Fibroblast of skin of back (primary cell): ENCODE results near the gene SCGB2B2. TPM values are rescaled to one million over a fixed set of nuclear protein-coding genes. Genes with fewer than 3 reads are reported as not detected.
A peak's percentile ranks its signal among the peaks of the same experiment; 100 is the strongest.
"Not testable (repeated sequence)": the region's sequence is repeated elsewhere in the genome, so short reads cannot be mapped to it uniquely, and the experiment has no call there.

Experiments
- DNase-seq: peaks from one replicate; pipeline ENCODE4 v3.0.0-alpha.2; 2013
- polyA plus RNA-seq, 2 experiments: library from polyadenylated mRNA; unstranded; fragments of 120-200 nt; gene quantifications; one replicate each; pipeline ENCODE4 v1.2.1, GENCODE V29; 2013; ENCODE audit not compliant: insufficient read length in 2 of 2

Gene SCGB2B2, protein sequence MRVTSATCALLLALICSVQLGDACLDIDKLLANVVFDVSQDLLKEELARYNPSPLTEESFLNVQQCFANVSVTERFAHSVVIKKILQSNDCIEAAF
- 0.17 TPM for polyA plus RNA-seq (2013, experiment 1 of 2; ENCODE audit: insufficient read length)
- 0.06 TPM for polyA plus RNA-seq (2013, experiment 2 of 2; ENCODE audit: insufficient read length)

DNA sequence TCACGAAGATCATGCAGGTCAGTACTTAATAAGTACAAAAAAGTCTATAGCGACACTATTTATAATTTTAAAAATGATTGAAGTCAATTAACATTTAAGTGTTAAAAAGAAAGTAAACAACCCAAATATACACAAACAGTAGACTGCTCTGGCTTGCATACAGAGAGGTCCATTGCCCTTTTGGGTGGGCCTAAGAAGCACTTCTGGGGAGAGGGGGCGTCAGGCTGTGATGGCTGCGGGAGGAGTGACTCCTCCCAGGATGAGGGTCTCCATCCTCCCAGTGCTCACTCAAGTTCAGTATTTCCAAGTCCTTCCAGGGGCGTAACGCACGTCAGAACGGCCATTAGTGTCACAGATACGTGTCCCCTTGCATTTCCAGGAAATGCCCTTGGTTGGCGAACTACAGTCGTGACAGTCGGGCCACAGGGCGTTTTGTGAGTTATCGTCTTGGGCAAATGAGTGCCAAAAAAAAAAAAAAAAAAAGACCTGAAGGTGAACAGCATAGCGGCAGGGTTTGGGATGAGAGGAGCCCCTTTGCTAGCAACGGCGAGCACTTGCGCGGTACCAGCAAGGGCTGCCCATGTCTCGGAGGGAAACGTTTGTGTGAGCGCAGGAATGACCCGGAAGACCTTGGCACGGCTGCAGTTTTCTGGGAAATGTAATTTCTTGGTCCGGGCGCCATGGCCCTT, at the start of gene SCGB2B2:
TSS of gene SCGB2B2 (minus strand) at position 463 of the 689 bp plus-strand sequence. CDS start 82,596 bp downstream, outside the sequence.
- DNase-seq = peak; percentile 87

DNA sequence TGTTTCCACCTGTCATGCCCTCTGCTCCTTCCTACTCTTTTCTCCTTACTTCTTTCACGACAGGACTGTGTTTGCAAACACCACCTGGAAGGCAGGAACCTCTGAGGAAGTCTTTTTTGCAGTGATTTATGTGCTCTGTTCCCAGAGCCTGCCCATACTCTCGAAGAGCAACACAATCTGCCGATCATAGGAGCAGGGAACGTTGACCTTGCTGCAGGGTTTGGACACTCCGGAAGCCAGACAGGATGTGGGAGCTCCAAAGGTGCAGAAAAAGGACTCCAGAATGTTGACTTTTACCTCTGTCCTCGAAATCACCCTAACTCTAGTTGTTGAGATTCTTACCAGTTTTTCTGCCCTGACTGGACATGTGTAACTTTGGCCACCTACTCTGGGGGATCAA, 48.4 kb upstream of the SCGB2B2 start:
- DNase-seq = no peak

DNA sequence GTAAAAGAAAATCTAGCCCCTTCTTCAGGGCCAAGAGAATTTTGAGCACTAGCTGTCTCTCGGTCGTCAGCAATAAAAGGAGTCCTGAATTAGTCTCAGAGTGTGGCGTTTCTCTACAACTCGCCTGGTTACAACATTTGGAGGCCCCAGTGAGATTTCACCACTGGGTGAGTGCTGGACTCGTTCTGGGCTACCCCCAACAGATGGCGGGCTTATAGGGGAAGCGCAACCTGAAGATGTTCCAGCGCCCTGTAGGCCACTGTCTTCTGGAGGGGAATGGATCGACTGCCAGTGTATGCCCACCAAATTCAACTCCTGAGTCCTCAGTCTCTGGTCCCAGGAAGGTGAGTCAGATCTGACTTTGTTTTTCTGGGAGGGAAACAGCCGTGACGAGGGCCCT, 45.4 kb upstream of the SCGB2B2 start:
- DNase-seq = no peak

DNA sequence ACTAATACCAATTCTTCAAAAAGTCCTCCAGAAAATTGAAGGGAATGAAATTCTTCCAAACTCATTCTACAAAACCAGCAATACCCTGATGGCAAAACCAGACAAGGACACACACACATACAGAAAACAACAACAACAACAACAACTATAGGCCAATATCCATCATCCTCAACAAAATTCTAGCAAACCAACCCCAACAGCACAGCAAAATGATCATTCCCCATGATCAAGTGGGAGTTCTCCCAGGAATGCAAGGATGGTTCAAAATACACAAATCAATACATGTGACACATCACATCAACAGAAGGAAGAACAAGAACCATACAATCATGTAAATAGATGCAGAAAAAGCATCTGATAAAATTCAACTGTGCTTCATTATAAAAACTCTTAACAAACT, 38.4 kb upstream of the SCGB2B2 start:
- no peak for DNase-seq

DNA sequence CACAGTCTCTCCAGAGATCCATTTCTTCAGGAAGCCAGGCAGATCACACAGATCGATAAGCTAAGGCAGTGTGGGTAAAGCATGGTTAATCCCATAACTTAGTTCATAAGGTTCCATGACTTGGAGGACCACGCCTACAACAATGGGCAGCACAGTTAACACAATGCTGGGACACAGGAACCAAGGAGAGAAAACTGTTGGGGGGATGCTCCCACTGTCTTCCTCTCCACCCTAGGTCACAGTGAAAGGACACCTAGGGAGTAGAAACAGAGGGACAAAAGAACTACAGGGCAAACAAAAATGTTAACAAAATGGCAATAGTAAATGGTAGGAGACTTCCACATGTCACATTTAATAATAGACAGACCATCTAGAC, 36.3 kb upstream of the SCGB2B2 start:
- no peak for DNase-seq

DNA sequence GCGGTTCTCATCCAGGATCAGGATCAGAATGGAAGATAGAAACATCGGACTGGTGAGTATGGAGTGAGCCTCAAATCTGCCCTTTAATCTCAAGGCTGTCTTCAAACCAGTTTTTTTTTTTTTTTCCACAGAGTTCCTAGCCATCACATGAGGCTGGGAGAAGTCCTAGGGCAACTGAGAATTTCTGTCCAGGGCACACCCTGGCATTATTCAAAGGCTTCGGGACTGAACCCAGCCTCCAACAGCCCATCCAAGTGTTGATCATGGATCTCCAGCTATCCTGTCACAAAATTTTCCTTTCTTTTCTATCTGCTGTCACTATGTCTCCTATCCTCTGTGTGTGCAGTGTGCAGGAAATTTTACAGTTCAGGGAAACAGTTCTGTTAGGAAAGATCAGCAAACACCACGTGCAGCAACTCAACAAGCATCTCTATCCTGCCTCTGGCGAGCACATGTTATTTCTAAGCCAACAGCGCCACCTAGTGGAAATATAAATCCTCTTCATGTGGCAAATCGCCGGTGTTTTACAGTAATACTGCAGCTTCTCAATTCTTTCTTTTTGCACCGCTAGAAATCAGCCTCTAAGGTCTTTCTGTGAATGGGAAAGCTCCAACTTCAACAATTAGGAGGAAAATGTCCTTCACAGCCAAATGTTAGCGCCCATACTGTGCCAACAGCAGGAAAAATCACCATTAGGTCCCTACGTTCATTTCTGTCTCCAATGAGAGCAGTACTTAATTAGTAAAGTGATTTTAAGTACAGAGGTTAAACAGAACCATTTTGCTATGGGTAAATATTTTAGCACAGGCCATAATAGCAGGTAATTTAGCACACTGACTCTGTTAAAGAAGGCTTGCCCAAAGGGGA, 35.7 kb upstream of the SCGB2B2 start:
- DNase-seq = peak; percentile 68

DNA sequence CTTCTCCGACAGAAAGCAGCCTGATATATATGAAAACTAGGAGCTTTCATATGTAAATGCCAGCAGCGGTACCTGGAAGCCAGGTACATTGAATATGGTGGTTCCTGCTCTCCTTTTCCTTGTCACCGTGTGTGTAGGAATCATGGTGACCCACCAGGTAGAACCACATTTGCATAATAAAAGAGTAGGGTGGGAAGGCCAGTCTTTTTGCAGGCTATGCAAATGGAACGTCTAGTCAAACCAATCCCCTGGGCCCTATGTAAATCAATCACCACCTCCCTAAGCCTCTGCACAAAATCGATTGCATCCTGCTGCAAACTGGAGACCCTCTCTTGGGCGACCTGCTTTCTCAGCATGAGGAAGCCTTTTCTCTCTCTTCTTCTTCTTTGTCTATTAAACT, 34.9 kb upstream of the SCGB2B2 start:
- no peak for DNase-seq

DNA sequence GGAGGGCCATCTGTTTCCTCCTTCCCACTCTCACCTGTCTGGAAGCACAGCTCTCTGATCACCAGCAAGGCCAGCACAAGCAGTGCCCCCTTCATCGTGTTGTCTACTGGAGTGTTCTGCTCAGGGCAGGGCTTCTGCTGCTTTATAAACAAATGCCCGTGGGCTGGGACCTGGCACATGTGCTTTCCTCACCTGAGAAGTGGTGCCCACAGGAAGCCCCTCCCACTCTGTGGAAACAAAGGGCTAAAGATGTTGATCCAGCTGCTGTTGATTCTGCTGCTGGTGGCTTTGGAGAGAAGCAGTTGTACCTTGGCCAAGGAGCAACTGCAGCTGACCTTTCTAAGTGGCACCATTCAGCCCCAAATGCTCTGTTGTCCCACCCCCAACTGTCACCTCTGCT, 30.7 kb upstream of the SCGB2B2 start:
- DNase-seq = no peak

DNA sequence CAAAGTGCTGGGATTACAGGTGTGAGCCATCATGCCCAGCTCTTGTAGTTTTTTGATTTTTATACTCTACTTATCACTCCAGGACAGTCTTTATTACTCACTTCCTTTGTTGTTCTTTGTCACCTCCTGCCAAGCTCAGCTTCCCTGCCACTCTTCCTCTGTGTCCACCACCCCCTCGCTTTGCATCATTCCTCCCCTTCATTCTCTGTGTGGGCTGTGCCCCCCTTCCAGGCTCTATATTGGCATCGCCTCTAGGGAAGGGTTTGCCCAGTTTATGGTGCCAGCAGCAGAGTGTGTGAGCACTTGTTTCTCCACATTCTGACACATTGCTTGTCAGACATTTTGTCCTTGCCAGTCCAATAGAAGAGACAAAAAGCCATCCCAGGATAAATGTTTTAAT, 15.6 kb upstream of the SCGB2B2 start:
- no peak for DNase-seq

DNA sequence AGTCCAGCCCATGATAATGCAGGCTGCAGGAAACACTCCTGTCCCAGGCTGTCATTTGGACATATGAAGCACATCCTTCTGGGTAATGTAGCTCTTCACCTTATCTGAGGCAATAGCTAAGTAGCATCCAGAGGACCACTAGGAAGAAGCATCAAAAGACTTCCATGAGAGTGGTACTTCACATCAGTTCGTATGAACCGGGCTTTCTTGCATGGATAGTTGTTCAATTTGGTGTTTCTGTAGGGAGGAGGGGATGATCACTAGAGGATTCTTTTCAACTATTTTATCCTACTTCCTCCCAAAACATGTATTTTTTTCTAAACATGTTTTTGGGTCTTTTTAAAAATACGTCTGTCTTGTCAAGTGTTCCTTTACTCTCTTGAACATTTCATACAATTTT, 13.4 kb upstream of the SCGB2B2 start:
- DNase-seq = no peak

DNA sequence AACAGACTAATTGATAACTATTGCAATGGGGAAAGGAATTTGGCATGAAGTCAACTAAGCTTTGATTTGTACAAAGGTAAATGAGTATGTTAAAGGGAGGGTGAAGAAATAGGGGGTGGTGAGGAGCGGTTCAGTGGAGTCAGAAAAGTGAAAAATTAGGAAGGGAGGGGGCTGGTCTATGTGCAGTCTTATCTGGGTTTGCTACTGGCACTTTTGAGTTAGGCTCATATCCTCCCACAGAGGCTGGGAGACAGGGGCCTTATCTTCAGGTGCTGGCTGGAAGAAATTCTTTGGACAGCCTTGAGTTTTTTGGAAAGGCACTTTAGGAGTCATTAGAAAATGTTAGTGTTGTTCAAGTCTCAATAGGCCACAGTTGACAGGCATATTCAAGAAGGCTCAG, 11.6 kb upstream of the SCGB2B2 start:
- DNase-seq = no peak

DNA sequence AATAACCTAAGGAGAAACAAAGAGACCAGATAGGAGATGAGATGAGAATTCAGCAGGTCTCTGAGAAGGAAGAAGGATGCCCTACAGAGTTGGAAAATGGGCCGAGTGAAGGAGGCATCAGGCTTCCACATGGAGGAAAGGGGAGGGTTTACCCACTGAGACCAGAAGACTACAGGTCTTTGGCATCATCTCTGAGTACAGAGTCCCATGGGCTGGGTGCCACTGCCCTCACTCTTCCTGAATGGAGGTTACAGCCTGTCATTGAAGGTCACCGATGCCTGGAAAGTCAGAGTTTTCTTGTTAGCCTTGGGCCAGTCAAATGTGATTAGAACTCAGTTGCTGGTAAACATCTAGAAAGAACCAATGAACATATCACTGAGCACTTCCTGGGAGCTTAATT, 10.4 kb upstream of the SCGB2B2 start:
- no peak for DNase-seq

DNA sequence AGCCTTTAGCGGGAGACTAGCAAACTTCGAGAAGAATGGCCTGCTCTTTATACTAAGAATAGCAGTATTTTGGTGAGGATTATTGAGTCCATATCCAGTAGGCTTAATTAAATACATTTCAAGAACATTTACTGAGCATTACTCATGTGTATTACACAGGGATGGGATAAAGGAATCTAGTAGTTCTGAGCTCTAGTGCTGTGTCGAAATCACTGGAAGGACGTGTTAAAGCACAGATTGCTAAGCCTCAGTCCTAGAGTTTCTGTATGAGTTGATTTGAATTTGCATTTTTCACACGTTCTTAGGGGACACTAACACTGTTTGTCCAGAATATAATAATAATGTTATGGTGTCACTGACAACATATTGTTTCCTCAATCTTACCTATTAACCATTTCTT, 9.5 kb upstream of the SCGB2B2 start:
- no peak for DNase-seq

DNA sequence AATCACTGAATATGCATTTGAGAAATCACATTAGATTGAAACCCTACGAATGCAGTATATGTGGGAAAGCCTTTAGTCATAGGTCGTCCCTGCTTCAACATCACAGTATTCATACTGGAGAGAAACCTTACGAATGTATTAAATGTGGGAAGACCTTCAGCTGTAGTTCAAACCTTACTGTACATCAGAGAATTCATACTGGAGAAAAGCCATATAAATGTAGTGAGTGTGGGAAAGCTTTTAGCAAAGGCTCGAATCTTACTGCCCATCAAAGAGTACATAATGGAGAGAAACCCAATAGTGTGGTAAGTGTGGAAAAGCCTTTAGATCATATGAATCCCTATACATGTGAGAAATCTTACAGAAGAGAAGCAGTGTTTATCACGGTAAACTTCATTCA, 8.3 kb upstream of the SCGB2B2 start:
- not testable (repeated sequence) for DNase-seq

DNA sequence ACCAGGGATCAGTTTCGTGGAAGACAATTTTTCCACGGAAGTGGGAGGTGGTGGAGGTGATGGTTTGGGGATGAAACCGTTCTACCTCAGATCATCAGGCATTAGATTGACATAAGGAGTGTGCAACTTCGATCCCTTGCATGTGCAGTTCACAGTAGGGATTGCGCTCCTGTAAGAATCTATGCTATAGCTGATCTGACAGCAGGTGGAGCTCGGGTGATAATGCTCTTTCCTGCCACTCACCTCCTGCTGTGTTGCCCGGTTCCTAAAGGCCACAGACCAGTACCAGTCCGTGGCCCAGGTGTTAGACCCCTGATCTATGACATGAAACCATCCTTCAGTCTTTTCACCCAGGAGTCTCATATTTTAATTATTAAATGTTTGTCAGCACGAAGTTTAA, 4.5 kb upstream of the SCGB2B2 start:
- DNase-seq = no peak

DNA sequence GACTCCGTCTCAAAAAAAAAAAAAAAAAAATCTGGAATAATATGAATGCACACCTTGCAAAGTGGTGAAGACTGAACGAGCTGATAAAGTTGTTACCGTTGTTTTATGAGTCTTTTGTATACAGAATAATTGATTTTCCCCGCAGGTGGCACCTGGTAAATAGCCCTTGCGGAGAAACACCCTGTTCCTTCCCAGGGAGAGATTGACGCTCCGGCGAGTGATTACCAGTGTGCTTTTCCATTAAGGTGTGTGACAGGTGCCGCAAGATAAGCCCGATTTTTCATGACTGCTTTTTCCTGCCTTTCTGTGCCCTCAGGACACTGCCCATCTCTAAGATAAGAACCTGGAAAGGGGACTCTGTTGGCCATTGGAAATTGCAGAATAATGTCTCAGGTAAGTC, 1.5 kb upstream of the SCGB2B2 start:
- no peak for DNase-seq

DNA sequence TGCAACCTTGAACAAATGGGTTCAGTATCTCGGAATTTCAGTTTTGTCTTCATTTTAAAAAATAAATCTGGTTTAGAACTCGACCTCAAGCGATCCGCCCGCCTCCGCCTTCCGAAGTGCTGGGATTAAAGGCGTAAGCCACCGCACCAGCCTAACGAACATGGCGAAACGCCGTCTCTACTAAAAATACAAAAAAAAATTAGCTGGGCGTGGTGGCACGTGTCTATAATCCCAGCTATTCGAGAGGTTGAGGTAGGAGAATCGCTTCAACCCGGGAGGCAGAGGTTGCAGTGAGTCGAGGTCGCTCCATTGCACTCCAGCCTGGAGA, 1.1 kb upstream of the SCGB2B2 start:
- no peak for DNase-seq

DNA sequence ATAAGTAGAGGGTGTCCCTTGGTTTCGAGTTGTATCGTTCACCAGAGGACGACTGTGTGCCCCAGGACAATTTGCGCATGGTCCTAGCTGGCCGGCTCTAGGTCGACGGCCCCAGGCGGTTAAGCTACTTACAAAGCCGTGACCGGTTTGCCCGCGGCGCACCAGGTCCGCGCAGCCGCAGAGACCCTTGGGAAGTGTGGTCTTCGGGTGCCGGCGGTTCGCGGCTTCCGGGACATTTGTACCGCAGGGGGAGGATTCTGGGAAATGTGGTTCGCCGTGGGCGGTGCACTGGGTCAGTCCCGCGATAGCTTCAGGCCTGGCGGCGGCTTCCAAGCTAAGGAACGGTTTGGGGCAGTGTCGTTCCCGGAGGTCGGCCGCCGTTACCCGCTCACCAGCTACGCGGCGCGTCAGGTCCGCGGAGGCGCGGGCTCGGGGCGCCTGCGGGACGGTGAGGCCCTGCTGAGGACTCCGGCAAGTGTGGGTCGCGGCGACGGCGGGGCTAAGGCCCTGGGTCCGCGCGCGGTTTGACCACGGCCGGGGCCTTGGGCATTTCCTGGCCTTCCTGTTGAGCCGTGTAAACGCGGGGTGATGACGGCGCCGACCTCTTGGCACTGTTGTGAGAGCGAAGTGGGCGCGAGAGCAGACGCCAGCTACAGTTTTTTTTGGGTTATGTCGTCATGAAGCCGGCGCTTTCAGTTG, 576 bp upstream of the SCGB2B2 start, which contains the start of gene ZNF302:
TSS of gene ZNF302 (plus strand) at position 293 of the 699 bp plus-strand sequence. CDS start 1,127 bp downstream, outside the sequence.
- DNase-seq = peak; percentile 98

DNA sequence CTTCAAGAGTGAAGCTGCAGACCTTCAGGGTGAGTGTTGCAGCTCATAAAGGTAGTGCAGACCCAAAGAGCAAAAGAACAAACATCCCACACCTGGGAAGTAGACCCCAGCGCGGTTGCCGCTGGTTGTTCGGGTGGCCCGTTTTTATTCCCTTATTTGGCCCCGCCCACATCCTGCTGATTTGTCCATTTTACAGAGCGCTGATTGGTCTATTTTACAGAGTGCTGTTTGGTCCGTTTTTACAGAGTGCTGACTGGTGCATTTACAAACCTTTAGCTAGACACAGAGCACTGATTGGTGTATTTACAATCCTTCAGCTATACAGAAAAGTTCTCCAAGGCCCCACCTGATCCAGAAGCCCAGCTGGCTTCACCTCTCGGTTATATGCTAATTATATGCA, 1.0 kb downstream of the SCGB2B2 start:
- no peak for DNase-seq

DNA sequence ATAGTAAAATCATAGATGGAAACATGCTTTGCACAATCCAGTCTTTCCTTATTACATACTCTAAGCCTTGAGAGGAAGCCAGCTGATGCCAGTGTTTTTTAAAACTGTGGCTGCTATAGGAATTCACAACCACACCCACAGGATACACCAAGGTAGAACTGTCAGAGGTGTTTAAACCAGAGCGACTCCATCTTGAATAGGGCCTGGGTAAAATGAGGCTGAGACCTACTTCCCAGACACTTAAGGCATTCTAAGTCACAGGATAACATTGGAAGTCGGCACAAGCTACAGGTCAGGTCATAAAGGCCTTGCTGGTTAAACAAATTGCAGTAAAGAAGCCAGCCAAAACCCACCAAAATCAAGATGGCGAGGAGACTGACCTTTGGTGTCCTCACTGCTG, 1.7 kb downstream of the SCGB2B2 start:
- no peak for DNase-seq

DNA sequence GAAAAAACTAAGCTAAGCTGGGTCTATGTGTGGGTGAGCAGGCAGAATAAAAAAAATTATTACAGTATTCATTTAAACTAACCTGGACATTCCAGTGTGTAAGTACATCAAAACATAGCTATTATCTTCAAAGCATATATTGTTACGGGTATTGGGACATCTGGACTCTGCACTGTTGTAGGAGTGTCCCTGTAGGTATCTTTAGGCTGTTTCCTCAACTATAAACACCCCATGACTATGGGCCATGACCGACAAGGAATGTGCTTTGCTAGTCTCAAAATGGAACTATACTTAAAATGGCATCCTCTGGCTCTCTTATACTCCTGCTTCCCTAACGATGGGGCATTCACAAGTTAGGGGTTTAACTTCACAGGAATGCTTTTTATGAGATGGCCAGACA, 3.4 kb downstream of the SCGB2B2 start:
- DNase-seq = no peak

DNA sequence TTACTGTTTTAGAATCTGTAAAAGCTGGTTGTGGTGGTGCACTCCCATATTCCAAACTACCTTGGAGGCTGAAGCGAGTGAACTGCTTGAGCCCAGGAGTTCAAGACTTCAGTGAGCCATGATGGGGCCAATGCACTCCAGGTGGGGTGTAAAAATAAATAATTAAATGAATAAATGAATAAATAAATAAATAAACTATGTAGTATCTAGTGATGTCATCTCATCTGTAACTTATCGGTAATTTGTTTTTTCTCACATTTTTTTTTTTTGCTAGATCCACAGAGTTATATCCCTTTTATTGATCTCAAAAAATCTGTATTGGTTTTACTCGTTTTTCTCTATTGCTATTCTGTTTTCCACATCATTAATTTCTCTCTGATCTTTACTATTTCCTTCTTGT, 5.0 kb downstream of the SCGB2B2 start:
- DNase-seq = no peak

DNA sequence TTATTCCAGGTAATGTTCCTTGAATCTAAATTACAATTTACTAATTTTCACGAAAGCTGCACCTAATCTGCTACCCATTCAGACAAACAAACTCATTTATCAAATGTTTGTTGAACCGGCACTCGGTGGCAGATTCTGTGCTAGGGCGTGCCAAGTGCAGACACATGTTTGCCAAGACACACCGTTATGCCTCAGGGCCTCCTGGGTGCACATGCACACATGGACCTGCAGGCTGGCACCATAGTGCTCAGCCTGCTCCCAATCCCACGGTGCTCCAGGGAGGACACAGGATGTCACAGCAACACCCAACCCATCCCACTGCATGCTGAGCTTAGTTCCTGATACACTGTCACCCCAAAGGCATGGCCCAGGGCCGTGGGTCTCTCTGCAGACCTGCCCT, 7.7 kb downstream of the SCGB2B2 start:
- no peak for DNase-seq
